Adipocyte (in vitro differentiated cells): ENCODE data around the gene CDK9.
A peak's percentile ranks its signal among the peaks of the same experiment; 100 is the strongest.
"Not testable (repeated sequence)": the region's sequence is repeated elsewhere in the genome, so short reads cannot be mapped to it uniquely, and the experiment has no call there.

Source experiments
- DNase-seq: peaks from one replicate; pipeline ENCODE4 v3.0.0-alpha.2; 2015; ENCODE audit warnings: low read depth
- H3K27me3 ChIP-seq: replicated peaks from 2 replicates; pipeline ENCODE4 v1.7.0; 2013; ENCODE audit warnings: mild to moderate bottlenecking, low read length, moderate library complexity; ENCODE audit not compliant: control insufficient read depth, insufficient read depth
- H3K36me3 ChIP-seq: 2 replicates; pipeline ENCODE4 v1.7.0; 2013; ENCODE audit warnings: low read length, mild to moderate bottlenecking, moderate library complexity; ENCODE audit not compliant: control insufficient read depth, insufficient read depth, severe bottlenecking
- H3K4me1 ChIP-seq: 2 replicates; pipeline ENCODE4 v1.7.0; 2013; ENCODE audit warnings: mild to moderate bottlenecking, low read length, moderate library complexity; ENCODE audit not compliant: control insufficient read depth, insufficient read depth
- H3K4me3 ChIP-seq: 2 replicates; pipeline ENCODE4 v1.7.0; 2013; ENCODE audit warnings: mild to moderate bottlenecking, low read length, moderate library complexity
- H3K9ac ChIP-seq: 2 replicates; pipeline ENCODE4 v1.7.0; 2013; ENCODE audit warnings: mild to moderate bottlenecking, low read length, moderate library complexity
- H3K9me3 ChIP-seq: 2 replicates; pipeline ENCODE4 v1.7.0; 2013; ENCODE audit warnings: mild to moderate bottlenecking, low read length, moderate library complexity; ENCODE audit not compliant: control insufficient read depth

The CDK9 gene

GRCh38 chr9:127835991-127836516 lies 50.2 kb downstream of the CDK9 start:
- peak overlapping the region; percentile 94 for H3K9ac ChIP-seq
- H3K36me3 ChIP-seq: peaks cover 17% of the 10 kb centered on the region
- no peaks in the 10 kb centered on the region for H3K27me3 ChIP-seq
- no peaks in the 10 kb centered on the region for H3K9me3 ChIP-seq
- peak overlapping the region; percentile 5 for H3K4me3 ChIP-seq
- DNase-seq: peak; percentile 91
- peaks cover 77% of the 10 kb centered on the region for H3K4me1 ChIP-seq

DNA sequence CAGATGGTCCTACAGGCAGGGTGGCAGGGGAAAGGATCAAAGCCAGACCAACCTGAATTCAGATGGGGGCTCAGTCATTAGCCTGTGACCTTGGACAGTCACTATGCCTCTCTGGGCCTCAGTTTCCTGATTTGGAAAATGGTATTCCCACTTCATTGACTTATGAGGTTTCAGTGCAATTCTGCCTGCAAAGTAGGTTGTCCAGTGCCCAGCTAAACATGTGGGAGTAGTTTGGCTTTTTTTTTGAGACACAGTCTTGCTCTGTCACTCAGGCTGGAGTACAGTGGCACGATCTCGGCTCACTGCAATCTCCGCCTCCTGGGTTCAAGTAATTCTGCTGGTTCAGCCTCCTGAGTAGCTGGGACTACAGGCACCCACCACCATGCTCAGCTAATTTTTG lies 50.7 kb downstream of the CDK9 start:
- H3K9me3 ChIP-seq, DNase-seq, H3K27me3 ChIP-seq: not testable (repeated sequence)
- peak overlapping the region; percentile 94 for H3K9ac ChIP-seq
- peak overlapping the region; percentile 5 for H3K4me3 ChIP-seq
- peaks cover 77% of the 10 kb centered on the region for H3K4me1 ChIP-seq
- peaks cover 22% of the 10 kb centered on the region for H3K36me3 ChIP-seq

DNA sequence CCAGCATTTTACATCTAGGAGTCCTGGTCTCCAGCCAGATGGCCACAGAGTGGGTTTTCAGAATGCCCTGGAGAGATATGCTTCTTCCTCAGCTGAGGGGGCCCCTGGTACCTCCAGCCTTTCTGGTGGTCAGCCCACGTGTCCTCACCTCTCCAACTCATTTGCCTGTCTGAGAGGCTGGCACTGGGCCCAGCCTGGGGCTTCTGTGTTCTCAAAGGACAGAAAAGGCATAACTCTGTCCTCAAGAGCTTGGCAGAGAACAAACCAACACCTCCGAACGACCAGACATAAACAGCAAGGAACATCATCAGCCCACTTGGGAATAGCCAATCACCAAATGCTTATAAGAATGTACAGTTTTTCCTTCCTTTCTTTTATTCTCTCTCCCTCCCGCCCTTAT lies 51.5 kb downstream of the CDK9 start:
- Histone ChIP-seq H3K4me3 (peak overlapping the region; percentile 70), H3K9me3 (no peaks in the 10 kb centered on the region), H3K27me3 (no peaks in the 10 kb centered on the region), H3K9ac (peak overlapping the region; percentile 94), H3K36me3 (peaks cover 28% of the 10 kb centered on the region), H3K4me1 (peaks cover 71% of the 10 kb centered on the region)
- peak; percentile 32 for DNase-seq

DNA sequence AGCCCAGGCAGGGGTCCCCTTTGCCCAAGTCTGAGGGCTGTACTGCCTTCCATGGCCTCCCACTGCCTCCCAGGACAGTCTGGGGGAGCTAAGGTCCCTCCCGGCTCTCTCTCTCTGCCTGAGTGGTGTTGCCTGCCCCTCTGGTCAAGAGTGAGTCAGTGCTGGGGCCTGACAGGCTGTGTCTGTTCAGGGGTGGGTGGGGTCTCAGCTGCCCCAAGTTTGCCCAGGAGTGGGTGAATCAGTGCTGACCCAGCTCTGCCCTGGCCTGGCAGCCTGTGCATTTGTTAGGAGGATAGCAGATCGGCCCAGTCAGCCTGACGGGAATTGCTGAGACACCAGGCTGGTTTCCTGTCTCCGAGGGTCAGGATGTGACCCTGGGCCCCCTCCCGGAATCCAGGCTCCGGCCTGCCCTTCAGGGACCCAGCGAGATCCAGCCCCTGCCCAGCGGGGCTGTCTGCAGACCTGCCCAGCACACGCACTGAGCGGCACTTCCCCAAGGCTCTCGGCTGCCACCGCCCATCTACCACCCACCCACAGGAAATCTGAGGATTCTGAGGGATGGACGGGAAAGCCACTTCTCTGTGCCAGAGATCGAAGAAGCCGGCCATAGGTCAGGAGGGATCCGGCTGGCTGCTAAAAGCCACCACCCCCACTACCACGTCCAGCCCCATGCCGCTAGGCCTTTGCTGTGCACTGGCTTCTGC lies 52.7 kb downstream of the CDK9 start:
- H3K9ac ChIP-seq: peak overlapping the region; percentile 94
- H3K36me3 ChIP-seq: peaks cover 35% of the 10 kb centered on the region
- peak; percentile 89 for DNase-seq
- H3K4me3 ChIP-seq: peak overlapping the region; percentile 70
- no peaks in the 10 kb centered on the region for H3K27me3 ChIP-seq
- H3K4me1 ChIP-seq: peaks cover 62% of the 10 kb centered on the region
- H3K9me3 ChIP-seq: no peaks in the 10 kb centered on the region
